NOMO-1 treated with DMSO at 0.1 percent for 48 hours (cell line): ENCODE results near the gene VDAC1.
"Not testable (repeated sequence)": the region's sequence is repeated elsewhere in the genome, so short reads cannot be mapped to it uniquely, and the experiment has no call there.

ENCODE experiments used
- DNase-seq: peaks from one replicate; lab custom pipeline; 2025; ENCODE audit not compliant: unreplicated experiment; lab: John Stamatoyannopoulos, UW

The VDAC1 gene

GRCh38 chr5:133995883-133996563 lies 8.8 kb downstream of the VDAC1 start:
- no peak for DNase-seq

GRCh38 chr5:133995341-133995740 lies 9.4 kb downstream of the VDAC1 start:
- no peak for DNase-seq

GRCh38 chr5:133994990-133995333 lies 9.8 kb downstream of the VDAC1 start:
- DNase-seq = no peak

- no peak for DNase-seq
Observed at GRCh38 chr5:133994297-133994989, 10.3 kb downstream of the VDAC1 start.

- no peak for DNase-seq
Observed at GRCh38 chr5:133993185-133993936, 11.4 kb downstream of the VDAC1 start.

GRCh38 chr5:133992429-133993155 lies 12.2 kb downstream of the VDAC1 start:
- DNase-seq = no peak

- DNase-seq = no peak
Observed at GRCh38 chr5:133991171-133991910, 13.4 kb downstream of the VDAC1 start.

GRCh38 chr5:133990396-133990795 lies 14.4 kb downstream of the VDAC1 start:
- no peak for DNase-seq

GRCh38 chr5:133985540-133986180 lies 19.1 kb downstream of the VDAC1 start:
- DNase-seq = no peak

GRCh38 chr5:133983674-133984073 lies 21.1 kb downstream of the VDAC1 start:
- no peak for DNase-seq

- no peak for DNase-seq
Observed at GRCh38 chr5:133981714-133982113, 23.1 kb downstream of the VDAC1 start.

- no peak for DNase-seq
Observed at GRCh38 chr5:133980652-133981051, 24.1 kb downstream of the VDAC1 start.

GRCh38 chr5:133978943-133979342 lies 25.8 kb downstream of the VDAC1 start:
- DNase-seq = no peak

GRCh38 chr5:133977858-133978257 lies 26.9 kb downstream of the VDAC1 start:
- no peak for DNase-seq

GRCh38 chr5:133977161-133977787 lies 27.5 kb downstream of the VDAC1 start:
- no peak for DNase-seq

GRCh38 chr5:133975546-133975945 lies 29.2 kb downstream of the VDAC1 start:
- DNase-seq = not testable (repeated sequence)

GRCh38 chr5:133974142-133974541 lies 30.6 kb downstream of the VDAC1 start:
- no peak for DNase-seq

GRCh38 chr5:133970325-133970909 lies 34.4 kb downstream of the VDAC1 start:
- DNase-seq = no peak

- DNase-seq = no peak
Observed at GRCh38 chr5:133969654-133970324, 35.0 kb downstream of the VDAC1 start.
